Heart left ventricle (tissue), 13 donors: ENCODE results near the gene TBXA2R.

Experiments
- POLR2A ChIP-seq, 2 donors: fragments of 450-650 bp; IDR thresholded peaks; one replicate each; pipeline ENCODE4 v1.6.1; 2017; ENCODE audit warnings: antibody characterized with exemption in 2 of 2, mild to moderate bottlenecking in 2 of 2, moderate library complexity in 2 of 2
- TF ChIP-seq, protein P1 (sequence below), 12 donors: fragments of 200-600 bp; sonication (generic) in 4 of 12; IDR thresholded peaks; one replicate each; pipeline versions ENCODE4 v1.5.0 to v1.8.0; 2018 to 2022; ENCODE audit warnings: antibody characterized with exemption in 12 of 12, mild to moderate bottlenecking in 5 of 12
- donor health status: ischemic (EF 13 %, LVEDD 7.1; RV severe dilation, severe dysfunction).
- donor health status: DM: no; HTN: yes; CAD: no.
- donor health status: DM: no; HTN: no; CAD: no.
- donor health status: ischemic (EF 25% LVEDD 6.9; RV normal size, moderate dysfunction).
- donor health status: ischemic (EF 25% LVEDD 5.7; RV mildly dilated, moderate dysfunction).
- donor health status: ischemic (EF 35%, LVEDD 5.7; RV mildly dilated, moderate dysfunction).
- donor health status: nonischemic (EF 11% LVEDD 7.7; RV severe dilation, severe dysfunction).
- donor health status: DM: yes; HTN: yes; CAD: no.
- donor health status: PGD.
- donor health status: ischemic (EF 29% LVEDD 5.4; RV normal size, mild dysfunction).
- donor health status: nonischemic (EF 23%, LVEDD 6.1; RV moderate dilation, normal function).

DNA sequence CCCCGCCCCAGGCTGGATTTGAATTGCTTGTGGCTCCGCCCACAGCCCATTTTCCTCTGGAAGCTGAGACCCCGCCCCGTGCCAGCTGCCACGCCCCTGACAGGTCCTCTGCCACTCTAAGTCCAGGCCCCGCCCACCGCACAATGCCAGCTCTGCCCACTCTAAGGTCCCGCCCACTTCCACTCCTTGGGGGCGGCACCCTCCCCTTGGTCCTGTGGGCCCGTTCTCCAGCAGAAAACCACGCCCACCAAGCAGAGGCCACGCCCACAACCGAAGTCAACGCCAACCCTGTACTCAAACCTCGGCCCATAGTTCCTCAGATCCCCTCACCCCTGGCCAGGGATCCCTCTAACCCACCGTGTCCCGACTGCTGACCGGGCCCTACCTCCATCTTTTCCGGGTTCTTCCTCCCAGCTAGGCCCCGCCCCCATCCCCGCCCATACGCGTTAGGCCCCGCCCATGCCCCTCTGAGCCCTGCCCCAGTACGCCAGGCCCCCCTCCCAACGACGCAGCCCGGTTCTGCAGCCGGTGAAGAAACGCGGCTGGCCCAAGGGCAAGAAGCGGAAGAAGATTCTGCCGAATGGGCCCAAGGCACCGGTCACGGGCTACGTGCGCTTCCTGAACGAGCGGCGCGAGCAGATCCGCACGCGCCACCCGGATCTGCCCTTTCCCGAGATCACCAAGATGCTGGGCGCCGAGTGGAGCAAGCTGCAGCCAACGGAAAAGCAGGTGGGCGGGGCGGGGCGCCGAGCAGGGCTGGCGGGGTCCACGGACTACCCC lies 32.6 kb downstream of the TBXA2R start:
- no peak for TF ChIP-seq POLR2A (IDR thresholded peaks at IDR 0.05)
- TF ChIP-seq, protein P1, sequence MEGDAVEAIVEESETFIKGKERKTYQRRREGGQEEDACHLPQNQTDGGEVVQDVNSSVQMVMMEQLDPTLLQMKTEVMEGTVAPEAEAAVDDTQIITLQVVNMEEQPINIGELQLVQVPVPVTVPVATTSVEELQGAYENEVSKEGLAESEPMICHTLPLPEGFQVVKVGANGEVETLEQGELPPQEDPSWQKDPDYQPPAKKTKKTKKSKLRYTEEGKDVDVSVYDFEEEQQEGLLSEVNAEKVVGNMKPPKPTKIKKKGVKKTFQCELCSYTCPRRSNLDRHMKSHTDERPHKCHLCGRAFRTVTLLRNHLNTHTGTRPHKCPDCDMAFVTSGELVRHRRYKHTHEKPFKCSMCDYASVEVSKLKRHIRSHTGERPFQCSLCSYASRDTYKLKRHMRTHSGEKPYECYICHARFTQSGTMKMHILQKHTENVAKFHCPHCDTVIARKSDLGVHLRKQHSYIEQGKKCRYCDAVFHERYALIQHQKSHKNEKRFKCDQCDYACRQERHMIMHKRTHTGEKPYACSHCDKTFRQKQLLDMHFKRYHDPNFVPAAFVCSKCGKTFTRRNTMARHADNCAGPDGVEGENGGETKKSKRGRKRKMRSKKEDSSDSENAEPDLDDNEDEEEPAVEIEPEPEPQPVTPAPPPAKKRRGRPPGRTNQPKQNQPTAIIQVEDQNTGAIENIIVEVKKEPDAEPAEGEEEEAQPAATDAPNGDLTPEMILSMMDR (IDR thresholded peaks at IDR 0.05): no peak
